ENCODE measurements around the gene OR2V2.

Gene OR2V2

DNA sequence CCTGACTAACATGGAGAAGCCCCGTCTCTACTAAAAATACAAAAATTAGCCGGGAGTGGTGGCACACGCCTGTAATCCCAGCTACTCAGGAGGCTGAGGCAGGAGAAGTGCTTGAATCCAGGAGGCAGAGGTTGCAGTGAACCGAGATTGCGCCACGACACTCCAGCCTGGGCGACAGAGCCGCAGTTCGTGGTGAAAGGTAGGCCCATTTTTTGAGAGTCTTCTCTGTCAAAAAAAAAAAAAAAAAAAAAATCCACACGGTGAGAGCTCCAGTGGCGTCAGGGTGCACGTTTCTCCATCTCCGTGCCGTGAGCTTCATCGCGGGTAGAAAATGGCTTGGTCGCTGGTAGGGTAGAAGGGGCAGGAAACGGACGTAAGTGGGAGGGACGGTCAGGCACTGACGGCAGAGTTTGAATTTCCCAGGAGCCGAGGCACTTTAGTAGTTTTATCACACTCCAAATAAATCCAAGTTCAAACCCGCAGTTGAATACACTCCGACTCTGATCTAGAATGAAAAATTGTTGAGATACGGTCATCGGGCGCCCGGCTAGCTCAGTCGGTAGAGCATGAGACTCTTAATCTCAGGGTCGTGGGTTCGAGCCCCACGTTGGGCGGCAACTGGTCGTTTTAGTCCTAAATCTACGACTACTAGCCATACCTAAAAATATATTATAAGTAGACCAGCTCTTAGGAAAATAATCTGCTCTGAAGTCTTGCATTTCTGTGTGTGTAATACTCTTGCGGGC, 60.0 kb downstream of the OR2V2 start:
- DNase-seq (ENCODE audit: low spot score), result peak; percentile 91

DNA sequence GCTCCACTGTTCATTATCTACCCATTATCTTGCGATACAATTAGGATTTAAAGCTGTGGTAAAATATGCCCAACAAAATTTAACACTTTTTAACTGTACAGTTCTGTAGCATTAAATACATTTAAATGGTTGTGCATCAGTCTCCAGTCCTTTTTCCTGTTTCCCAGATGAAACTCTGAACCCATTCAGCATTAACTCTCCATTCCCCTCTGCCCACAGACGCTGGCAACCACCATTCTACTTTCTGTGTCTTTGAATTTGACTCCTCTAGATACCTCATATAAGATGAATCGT, 60.5 kb downstream of the OR2V2 start:
- no peak for DNase-seq (ENCODE audit: low spot score)

All from cerebellar cortex (tissue), 1 donor.